PC-3 (cell line): ENCODE data around the gene HDAC8.

ENCODE experiments used
- CTCF ChIP-seq: fragments of 300-600 bp; sonication (generic); conservative IDR thresholded peaks from 2 replicates; pipeline ENCODE4 v1.5.1; 2017; ENCODE audit warnings: antibody characterized with exemption, low read depth, mild to moderate bottlenecking, low read length
- EZH2 ChIP-seq: fragments of 300-600 bp; sonication (generic); IDR thresholded peaks from one replicate; pipeline ENCODE4 v1.6.1; 2017; ENCODE audit warnings: antibody characterized with exemption, mild to moderate bottlenecking, low read length; ENCODE audit not compliant: unreplicated experiment
- EZH2phosphoT487 ChIP-seq: fragments of 300-600 bp; sonication (generic); IDR thresholded peaks from 2 replicates; pipeline ENCODE4 v1.6.1; 2018; ENCODE audit warnings: mild to moderate bottlenecking, antibody characterized with exemption, low read length, borderline replicate concordance

- no peak for TF ChIP-seq CTCF
- TF ChIP-seq EZH2phosphoT487 = no peak
- no peak for TF ChIP-seq EZH2
These were observed 257.8 kb downstream of the HDAC8 start for GRCh38 chrX:72314881-72315280.
